ENCODE results near the gene IL12RB2. TPM values are rescaled to one million over a fixed set of nuclear protein-coding genes. Genes with fewer than 3 reads are reported as not detected.

IL12RB2 gene
- total and polyA plus RNA-seq, 2 donors, result 0.32 to 6.0 TPM

DNA sequence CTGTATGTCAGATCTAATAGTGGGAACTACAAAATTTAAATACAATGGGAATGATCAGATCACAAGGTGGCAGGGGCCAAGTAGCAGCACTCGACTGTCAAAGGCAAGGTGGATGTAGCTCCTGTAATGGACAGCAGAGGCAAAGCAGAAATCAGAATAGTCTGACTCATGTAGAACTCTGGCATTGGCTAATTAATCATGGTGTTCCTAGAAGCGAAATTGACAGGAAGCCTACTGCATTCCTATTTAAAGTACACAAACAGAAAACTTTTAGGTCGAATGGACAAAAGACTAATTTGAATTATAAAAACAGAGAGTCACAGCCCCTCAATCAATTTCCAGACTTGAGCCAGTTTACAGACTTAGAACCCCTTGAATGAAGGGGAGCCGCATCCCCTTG is 17.4 kb upstream of the IL12RB2 start:
- DNase-seq (ENCODE audit: extremely low spot score), result no peak
- WGBS, result 74% methylated on average over 4 of the region's 4 CpGs
- no peaks in the 10 kb centered on the region for H3K36me3 ChIP-seq (ENCODE audit: insufficient read depth)
- no peaks in the 10 kb centered on the region for H3K4me1 ChIP-seq (ENCODE audit: insufficient read depth)
- no peak overlapping the region for H3K27ac ChIP-seq (ENCODE audit: low read depth)
- H3K4me3 ChIP-seq (ENCODE audit: low read depth, low read length), result no peak overlapping the region

DNA sequence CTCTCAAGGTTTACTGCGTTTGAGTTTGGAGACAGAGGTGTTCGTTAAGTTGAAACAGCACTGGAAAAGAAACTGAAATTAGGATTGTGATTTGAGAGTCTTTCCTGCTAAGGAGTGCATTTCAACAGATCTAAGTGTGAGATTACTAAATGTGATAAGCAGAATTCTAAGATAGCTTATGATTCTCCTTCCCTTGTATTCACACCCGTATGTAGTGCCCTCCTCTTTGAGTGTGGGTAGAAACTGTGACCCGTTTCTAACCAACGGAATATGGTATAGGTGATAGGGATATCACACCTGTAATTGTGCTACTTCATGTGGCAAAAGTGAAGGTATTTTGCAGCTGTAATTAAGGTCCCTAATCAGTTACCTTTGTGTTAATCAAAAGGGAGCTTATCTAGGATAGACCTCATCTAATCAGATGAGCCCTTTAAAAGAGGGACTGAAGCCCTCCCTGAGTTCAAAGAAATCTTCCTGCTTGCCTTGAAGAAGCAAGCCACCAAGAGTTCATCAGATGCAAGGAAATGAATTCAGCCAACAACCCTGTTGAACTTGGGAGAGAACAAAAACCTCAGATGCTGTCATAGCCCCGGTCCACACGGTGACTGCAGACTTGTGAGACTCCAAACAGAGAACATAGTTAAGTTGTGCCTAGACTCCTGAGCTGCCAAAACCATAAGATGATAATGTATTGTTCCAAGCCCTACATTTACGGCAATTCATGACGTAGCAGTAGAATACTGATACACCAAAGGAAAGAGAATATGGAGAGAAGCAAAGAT is 12.6 kb upstream of the IL12RB2 start:
- DNase-seq (ENCODE audit: extremely low spot score), result no peak
- H3K27ac ChIP-seq (ENCODE audit: low read depth), result no peak overlapping the region
- H3K4me1 ChIP-seq (ENCODE audit: insufficient read depth), result no peaks in the 10 kb centered on the region
- H3K36me3 ChIP-seq (ENCODE audit: insufficient read depth), result no peaks in the 10 kb centered on the region
- WGBS, result 86% methylated on average over 9 of the region's 9 CpGs
- H3K4me3 ChIP-seq (ENCODE audit: low read depth, low read length), result no peak overlapping the region

DNA sequence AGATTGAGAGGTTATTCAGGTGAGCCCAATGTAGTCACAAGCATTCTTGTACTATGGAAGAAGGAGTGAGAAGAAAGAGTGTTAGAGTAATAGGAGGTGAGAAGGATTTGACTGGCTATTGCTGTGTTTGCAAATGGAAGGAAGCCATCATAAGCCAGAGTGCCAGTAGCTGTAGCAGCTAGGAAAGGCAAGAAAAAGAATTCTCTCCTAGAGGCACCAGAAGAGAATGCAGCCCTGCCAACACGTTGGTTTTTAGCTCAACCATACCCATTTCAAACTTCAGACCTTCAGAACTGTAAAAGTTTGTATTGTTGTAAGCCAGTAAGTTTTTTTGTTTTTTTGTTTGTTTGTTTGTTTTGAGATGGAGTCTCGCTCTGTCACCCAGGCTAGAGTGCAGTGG is 8.9 kb upstream of the IL12RB2 start:
- DNase-seq (ENCODE audit: extremely low spot score), result no peak
- Histone ChIP-seq H3K36me3 (ENCODE audit: insufficient read depth) (no peaks in the 10 kb centered on the region), H3K27ac (ENCODE audit: low read depth) (no peak overlapping the region), H3K4me3 (ENCODE audit: low read depth, low read length) (no peak overlapping the region), H3K4me1 (ENCODE audit: insufficient read depth) (no peaks in the 10 kb centered on the region)
- WGBS, result 51% methylated on average over 2 of the region's 2 CpGs

DNA sequence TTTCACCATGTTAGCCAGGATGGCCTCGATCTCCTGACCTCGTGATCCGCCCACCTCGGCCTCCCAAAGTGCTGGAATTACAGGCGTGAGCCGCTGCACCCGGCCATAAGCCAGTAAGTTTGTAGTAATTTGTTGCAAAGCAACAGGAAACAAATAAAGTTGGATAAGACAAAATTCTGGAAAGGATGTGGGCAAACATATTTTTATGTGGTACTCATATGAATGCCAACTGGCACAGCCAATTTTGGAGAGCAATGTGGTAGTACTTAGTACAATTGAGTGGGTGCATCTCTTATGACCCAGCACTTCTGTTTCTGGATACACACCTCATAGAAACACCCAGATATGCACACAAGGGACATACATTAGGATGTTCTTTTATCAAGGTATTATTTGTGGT is 8.4 kb upstream of the IL12RB2 start:
- 96% methylated on average over 7 of the region's 7 CpGs for WGBS
- DNase-seq (ENCODE audit: extremely low spot score), result no peak
- H3K4me3 ChIP-seq (ENCODE audit: low read depth, low read length), result no peak overlapping the region
- H3K4me1 ChIP-seq (ENCODE audit: insufficient read depth), result no peaks in the 10 kb centered on the region
- no peak overlapping the region for H3K27ac ChIP-seq (ENCODE audit: low read depth)
- no peaks in the 10 kb centered on the region for H3K36me3 ChIP-seq (ENCODE audit: insufficient read depth)

DNA sequence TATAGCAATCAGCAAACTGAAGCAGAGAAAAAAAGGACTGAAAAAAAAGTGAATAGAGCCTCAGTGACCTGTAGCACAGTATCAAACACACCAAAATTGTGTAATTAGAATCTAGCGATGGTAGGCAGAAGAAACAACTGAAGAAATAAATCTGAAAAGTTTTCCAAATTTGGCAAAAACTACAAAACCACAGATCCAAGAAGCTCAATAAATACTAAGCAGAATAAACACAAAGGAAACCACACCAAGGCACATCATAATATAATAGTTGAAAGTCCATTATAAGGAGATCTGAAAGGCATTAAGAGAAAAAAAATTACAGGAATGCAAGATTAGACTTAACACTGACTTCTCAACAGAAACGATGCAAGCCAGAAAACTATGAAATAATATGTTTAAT is 7.1 kb upstream of the IL12RB2 start:
- Histone ChIP-seq H3K36me3 (ENCODE audit: insufficient read depth) (peaks cover 1% of the 10 kb centered on the region), H3K27ac (ENCODE audit: low read depth) (no peak overlapping the region), H3K4me1 (ENCODE audit: insufficient read depth) (no peaks in the 10 kb centered on the region), H3K4me3 (ENCODE audit: low read depth, low read length) (no peak overlapping the region)
- 28% methylated on average over 2 of the region's 2 CpGs for WGBS
- no peak for DNase-seq (ENCODE audit: extremely low spot score)

DNA sequence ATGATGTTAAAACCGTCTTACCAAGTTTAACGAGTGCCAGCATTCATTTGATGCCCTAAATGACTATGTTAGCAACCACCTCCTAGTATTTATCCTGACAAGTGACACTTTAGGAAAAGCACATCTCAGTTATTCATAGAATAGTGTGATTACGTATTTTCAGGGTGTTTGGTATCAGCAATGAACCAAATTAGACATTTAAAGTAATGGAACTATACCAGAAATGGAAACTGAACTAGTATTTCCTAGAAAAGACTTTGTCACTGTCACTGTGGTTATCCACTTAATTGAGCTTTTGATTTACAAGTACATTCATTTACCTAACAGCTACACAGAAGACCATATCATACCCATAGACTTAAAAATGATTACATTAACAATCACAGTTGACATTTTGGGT is 3.6 kb upstream of the IL12RB2 start:
- 78% methylated on average over 3 of the region's 3 CpGs for WGBS
- no peak overlapping the region for H3K27ac ChIP-seq (ENCODE audit: low read depth)
- DNase-seq (ENCODE audit: extremely low spot score), result no peak
- H3K36me3 ChIP-seq (ENCODE audit: insufficient read depth), result peaks cover 1% of the 10 kb centered on the region
- H3K4me1 ChIP-seq (ENCODE audit: insufficient read depth), result no peaks in the 10 kb centered on the region
- no peak overlapping the region for H3K4me3 ChIP-seq (ENCODE audit: low read depth, low read length)

DNA sequence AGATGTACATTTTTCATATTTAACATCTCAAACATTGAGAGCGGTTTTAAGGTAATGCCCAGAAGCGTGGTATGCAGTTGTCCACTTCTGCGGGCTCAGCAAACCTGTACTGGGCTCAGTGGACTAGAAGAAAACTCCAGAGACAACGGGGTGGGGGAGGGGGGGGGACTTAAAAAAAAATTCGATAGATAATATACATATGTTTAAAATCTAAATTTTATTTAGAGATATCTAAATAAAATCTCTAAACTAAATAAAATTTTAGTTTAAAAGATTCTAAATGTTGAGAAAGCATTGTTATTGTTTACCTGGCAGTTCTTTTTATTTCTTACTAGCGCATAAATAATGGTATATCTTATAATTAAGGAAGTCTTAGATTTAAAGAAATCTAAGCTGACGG is 1.1 kb upstream of the IL12RB2 start:
- no peak for DNase-seq (ENCODE audit: extremely low spot score)
- no peak overlapping the region for H3K27ac ChIP-seq (ENCODE audit: low read depth)
- H3K4me1 ChIP-seq (ENCODE audit: insufficient read depth), result no peaks in the 10 kb centered on the region
- H3K4me3 ChIP-seq (ENCODE audit: low read depth, low read length), result no peak overlapping the region
- 92% methylated on average over 7 of the region's 7 CpGs for WGBS
- H3K36me3 ChIP-seq (ENCODE audit: insufficient read depth), result peaks cover 1% of the 10 kb centered on the region

DNA sequence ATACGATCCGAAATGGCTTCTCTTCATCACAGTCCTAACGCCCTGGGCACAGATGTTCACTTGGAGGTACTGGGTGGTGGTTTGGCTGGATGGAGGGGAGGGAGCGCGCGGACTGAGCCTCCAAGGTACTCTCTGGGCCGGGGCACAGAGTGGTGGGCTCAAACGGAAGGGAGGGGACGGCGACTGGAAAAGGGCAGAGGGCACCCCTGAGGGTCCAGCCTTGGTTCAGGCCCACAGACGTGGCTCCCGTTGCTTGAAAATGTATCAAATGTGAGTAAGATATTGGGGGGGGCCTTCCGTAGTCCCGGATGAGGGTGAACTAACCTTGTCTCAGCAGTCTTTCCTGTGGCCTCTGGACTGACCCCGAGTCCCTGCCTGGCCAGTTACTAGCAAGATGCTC is 463 bp downstream of the IL12RB2 start:
- no peak for DNase-seq (ENCODE audit: extremely low spot score)
- H3K27ac ChIP-seq (ENCODE audit: low read depth), result no peak overlapping the region
- WGBS, result 40% methylated on average over 15 of the region's 15 CpGs
- H3K4me3 ChIP-seq (ENCODE audit: low read depth, low read length), result peak overlapping the region; percentile 35
- H3K36me3 ChIP-seq (ENCODE audit: insufficient read depth), result peaks cover 1% of the 10 kb centered on the region
- no peaks in the 10 kb centered on the region for H3K4me1 ChIP-seq (ENCODE audit: insufficient read depth)

DNA sequence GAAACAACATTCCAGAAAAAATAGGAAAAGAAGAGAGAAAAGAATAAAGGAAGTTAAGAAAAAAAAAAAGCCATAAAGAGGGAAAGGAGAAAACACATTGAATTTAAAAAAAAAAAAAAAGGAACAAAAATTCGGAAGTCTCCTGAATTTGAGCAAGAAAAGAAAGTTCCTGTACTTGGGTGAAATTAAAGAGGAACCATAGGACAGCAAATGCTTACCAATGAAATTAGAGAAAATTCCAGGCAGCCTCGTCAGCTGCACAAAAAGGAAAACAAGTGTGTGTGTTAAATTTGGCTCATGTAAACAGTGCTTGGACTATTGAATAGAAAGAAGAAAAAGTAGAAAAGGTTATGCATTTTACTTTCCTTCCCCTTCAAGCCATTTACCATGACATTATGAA is 4.9 kb downstream of the IL12RB2 start:
- WGBS, result 72% methylated on average over 2 of the region's 2 CpGs
- Histone ChIP-seq H3K4me1 (ENCODE audit: insufficient read depth) (no peaks in the 10 kb centered on the region), H3K4me3 (ENCODE audit: low read depth, low read length) (no peak overlapping the region), H3K36me3 (ENCODE audit: insufficient read depth) (no peaks in the 10 kb centered on the region), H3K27ac (ENCODE audit: low read depth) (no peak overlapping the region)
- DNase-seq (ENCODE audit: extremely low spot score), result no peak

DNA sequence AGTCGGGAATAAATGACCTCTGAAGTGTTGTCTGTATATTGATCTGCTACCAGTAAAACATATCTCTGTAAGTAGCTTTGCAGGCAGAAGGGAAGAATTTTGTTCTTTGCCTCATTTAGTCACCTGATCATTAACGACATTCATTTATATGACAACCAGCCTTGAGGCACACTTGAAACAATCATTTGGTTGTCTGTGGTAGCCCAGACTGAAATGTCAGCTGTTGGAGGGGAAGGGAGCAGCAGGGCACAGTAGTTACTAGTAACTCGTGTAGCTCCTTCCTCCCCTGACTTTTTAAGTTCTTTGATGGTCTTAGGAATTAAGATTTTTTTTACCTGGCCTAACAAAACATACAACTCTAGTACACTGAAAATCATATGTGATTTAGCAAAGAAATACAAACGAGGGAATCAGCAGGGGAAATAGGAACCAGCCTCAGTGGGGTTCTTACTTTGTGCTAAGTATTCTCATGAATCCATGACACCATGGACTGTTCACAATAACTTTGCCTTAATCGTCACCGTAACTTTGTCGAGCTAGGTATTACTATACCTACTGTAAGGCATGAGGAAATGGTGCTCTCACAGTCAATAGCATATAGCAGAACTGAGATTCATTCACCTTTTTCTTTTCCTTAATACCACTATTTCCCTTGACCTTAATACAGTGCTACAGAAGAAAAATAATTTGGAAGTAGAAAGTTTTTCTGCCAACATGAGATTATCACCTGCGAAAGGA is 6.4 kb downstream of the IL12RB2 start:
- WGBS, result 78% methylated on average over 8 of the region's 8 CpGs
- H3K4me1 ChIP-seq (ENCODE audit: insufficient read depth), result no peaks in the 10 kb centered on the region
- no peak for DNase-seq (ENCODE audit: extremely low spot score)
- no peak overlapping the region for H3K4me3 ChIP-seq (ENCODE audit: low read depth, low read length)
- H3K36me3 ChIP-seq (ENCODE audit: insufficient read depth), result no peaks in the 10 kb centered on the region
- H3K27ac ChIP-seq (ENCODE audit: low read depth), result no peak overlapping the region

DNA sequence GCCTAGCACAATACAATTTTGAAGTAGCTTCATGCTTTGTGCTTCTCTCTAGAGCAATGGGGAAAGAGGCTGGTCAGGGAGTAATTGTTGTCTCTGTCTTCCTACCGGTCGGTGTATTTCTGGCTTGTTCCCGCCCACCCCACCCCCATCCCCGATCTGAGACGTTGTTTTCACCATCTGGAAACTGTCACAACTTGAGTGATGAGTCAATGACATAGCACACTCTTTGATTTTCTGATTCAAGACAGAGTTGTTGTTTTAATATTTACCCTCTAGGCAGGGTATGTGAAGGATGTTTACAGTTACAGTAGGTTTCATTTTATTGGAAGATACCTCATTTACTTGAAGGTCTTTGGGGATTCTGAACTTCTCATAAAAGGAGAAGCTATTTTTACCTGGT is 7.0 kb downstream of the IL12RB2 start:
- no peaks in the 10 kb centered on the region for H3K36me3 ChIP-seq (ENCODE audit: insufficient read depth)
- no peak for DNase-seq (ENCODE audit: extremely low spot score)
- H3K27ac ChIP-seq (ENCODE audit: low read depth), result no peak overlapping the region
- no peaks in the 10 kb centered on the region for H3K4me1 ChIP-seq (ENCODE audit: insufficient read depth)
- no peak overlapping the region for H3K4me3 ChIP-seq (ENCODE audit: low read depth, low read length)
- 10% methylated on average over 5 of the region's 5 CpGs for WGBS

DNA sequence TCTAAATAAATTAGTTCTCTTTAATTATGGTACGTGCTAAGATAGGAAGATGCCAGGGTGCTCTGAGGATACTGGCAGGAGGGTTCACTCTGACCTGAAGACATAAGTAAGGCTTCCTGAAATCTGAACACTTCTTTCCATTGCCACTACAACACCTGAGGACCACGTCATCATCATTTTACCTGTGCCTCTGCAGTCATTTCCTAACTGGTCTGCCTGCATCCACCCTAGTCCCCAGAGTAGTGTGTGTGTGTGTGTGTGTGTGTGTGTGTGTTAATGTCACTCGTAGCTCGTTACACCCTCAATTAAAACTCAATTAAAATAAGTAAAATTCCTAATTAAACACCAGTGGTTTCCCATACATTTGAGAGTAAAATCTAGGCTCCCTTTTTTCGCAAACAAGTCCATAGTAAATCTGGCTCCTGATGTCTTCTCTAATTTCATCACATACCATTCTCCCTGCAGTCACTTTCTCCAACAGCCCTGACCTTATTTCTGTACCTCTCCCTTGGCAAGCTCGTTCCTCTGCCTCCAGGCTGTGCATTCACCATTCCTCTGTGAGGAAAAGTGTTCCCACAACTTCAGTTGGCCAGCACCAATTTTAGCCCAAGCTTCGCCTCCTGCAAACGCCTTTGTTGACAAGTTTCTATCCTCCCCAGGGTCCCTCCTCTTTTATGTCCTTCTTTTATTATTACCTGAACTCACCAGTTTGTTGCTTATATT is 8.7 kb downstream of the IL12RB2 start:
- no peak overlapping the region for H3K4me3 ChIP-seq (ENCODE audit: low read depth, low read length)
- 74% methylated on average over 8 of the region's 8 CpGs for WGBS
- no peak for DNase-seq (ENCODE audit: extremely low spot score)
- H3K36me3 ChIP-seq (ENCODE audit: insufficient read depth), result no peaks in the 10 kb centered on the region
- H3K27ac ChIP-seq (ENCODE audit: low read depth), result no peak overlapping the region
- H3K4me1 ChIP-seq (ENCODE audit: insufficient read depth), result no peaks in the 10 kb centered on the region

DNA sequence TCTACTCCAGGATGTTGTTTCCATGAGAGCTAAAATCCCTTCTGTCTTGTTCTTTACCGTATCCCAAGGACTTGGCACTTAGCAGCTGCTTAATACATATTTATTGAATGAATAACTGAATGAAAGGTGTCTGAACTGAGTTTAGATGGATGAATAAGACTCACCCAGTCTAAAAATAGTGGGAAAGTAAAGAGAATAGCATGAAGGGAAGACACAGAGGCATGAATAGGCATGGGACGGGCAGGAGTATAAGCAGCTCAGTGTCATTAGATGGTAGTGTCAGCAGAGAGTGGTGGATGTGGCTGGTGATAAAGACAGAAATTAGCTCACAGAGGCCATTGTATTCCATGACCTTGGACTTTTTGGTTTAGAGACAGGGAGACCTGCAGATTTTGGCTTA is 9.2 kb downstream of the IL12RB2 start:
- Histone ChIP-seq H3K36me3 (ENCODE audit: insufficient read depth) (no peaks in the 10 kb centered on the region), H3K4me1 (ENCODE audit: insufficient read depth) (no peaks in the 10 kb centered on the region), H3K4me3 (ENCODE audit: low read depth, low read length) (no peak overlapping the region), H3K27ac (ENCODE audit: low read depth) (no peak overlapping the region)
- WGBS, result 86% methylated on average over 2 of the region's 2 CpGs
- DNase-seq (ENCODE audit: extremely low spot score), result no peak

DNA sequence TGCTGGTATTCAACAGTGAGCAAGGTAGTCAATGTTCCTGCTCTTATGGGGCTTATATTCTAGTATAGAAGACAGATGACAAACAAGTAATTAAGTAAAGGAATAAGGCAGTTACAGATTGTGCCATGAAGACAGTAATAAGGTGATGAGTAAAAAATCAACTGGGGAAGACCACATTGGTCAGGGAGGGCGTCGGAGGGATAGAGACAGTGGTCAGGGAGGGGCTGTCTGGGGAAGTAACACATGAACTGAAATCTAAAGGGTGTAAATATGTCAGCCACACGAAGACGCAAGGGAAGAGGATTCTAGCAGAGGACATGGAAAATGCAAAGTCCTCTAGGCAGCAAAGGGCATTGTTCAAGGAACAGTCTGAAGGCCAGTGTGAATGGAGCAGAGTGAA is 10.1 kb downstream of the IL12RB2 start:
- 91% methylated on average over 4 of the region's 4 CpGs for WGBS
- no peak for DNase-seq (ENCODE audit: extremely low spot score)

More for the DNA sequence above, 10.1 kb downstream of the IL12RB2 start:
- Histone ChIP-seq H3K4me1 (ENCODE audit: insufficient read depth) (no peaks in the 10 kb centered on the region), H3K4me3 (ENCODE audit: low read depth, low read length) (no peak overlapping the region), H3K27ac (ENCODE audit: low read depth) (no peak overlapping the region), H3K36me3 (ENCODE audit: insufficient read depth) (no peaks in the 10 kb centered on the region)

Data from urinary bladder (tissue), 4 donors.